ENCODE measurements around the gene SPOP.

- no peak for TF ChIP-seq CTCF (conservative IDR thresholded peaks at IDR 0.05)
- no peak for TF ChIP-seq ZFX (IDR thresholded peaks at IDR 0.05)
Measured at GRCh38 chr17:49565948-49566491, 111.9 kb downstream of the SPOP start.

All from C4-2B (cell line).